GM18951 (cell line): ENCODE data around the gene AFF1.
"Not testable (repeated sequence)": the region's sequence is repeated elsewhere in the genome, so short reads cannot be mapped to it uniquely, and the experiment has no call there.

ENCODE experiments used
- POLR2A ChIP-seq: IDR thresholded peaks from 4 replicates; pipeline ENCODE4 v1.6.1; 2011; ENCODE audit warnings: mild to moderate bottlenecking; ENCODE audit not compliant: insufficient read length, insufficient read depth; ENCODE audit errors: extremely low read depth
- in situ Hi-C: fragments of 300-500 bp; cut with MboI; formaldehyde crosslinking; loops from one replicate; pipeline ENCODE4 v1.12.0; 2022; ENCODE audit warnings: low sequenced_read_pairs, mixed read lengths, inconsistent platforms; ENCODE audit not compliant: unreplicated experiment

AFF1 gene

DNA sequence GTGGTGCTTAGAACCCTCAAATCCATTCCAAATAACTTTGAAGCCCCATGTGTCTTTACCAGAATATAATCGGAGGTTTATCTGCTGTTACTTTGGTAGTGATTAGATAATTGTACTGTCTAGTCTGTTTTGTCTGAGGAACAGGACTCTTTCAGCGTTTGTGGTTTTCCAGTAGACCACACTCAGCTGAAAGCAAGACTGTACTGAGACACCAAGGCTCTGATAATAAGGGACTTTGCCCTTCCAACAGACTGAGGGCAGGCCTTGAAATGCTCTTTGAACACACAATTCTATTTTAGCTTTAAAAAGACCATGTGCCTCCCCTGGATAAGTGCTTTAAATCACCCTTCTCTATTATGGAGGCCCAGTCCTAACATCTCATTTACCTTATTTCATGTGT is 209.5 kb downstream of the AFF1 start:
- TF ChIP-seq POLR2A = no peak
- in situ Hi-C loops = no loop called here

DNA sequence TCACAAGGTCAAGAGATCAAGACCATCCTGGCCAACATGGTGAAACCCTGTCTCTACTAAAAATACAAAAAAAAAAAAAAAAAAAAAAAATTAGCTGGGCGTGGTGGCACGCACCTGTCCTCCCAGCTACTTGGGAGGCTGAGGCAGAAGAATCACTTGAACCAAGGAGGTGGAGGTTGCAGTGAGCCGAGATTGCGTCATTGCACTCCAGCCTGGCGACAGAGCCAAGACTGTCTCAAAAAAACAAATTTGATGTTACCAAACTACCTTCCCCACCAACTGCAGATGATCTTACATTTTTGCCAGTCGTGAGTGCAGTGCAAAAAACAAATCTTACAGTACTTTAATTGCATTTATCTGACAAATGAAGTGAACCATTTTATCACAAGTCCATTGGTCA is 211.1 kb downstream of the AFF1 start:
- in situ Hi-C loops = not testable (repeated sequence)

DNA sequence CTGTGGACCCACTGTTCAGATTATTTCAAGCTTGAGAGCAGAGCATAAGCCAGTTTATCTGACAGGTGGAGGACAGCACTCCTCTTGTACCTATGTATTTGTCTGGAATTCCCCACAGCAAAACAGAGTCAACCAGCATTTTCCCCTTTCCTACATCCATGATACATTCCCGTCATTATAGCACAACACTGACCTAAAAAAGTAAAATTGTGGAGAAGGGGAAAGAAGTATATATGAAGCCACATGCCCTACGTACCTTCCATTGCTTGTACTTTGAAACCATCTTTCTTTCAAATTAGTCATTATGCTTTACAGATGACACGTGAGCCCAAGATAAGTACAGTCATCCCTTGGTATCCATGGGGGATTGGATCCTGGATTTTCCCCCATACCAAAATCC is 212.3 kb downstream of the AFF1 start:
- in situ Hi-C loops = no loop called here
- TF ChIP-seq POLR2A = no peak

DNA sequence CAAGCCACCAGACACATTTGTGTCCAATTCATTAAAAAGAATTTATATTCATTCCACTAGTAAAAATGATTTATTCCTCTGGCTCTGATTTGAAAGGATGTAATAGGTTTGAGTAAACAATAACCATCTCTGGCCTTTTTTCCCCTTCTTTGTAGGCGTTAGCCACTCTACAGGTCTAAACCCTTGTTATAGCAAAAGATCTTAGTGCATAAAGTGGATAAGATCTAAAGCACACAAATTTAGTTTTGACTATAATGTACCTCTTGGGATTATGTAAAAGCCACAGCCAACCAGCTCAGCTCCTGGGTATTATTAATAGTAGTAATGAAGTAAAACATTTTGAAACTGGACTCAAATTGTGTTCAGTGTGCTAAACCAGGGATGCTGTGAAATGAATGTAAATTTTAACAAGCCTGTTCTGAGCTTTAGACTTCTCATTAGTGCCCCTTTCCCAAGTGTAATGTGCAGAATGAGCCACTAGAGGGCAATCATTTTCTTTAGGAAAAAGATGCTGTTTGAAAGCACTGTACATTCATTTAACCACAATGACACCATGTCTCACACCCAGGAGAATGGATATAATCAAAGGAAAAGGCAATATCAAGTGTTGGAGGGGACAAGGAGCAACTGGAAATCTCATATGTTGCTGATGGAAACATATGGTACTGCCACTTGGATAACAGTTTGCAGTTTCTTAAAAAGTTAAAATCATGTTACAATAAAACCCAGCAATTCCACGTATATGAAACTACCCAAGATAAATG is 215.9 kb downstream of the AFF1 start:
- in situ Hi-C loops = loop anchor here (10.0 kb wide), 1 partner anchor 84 kb away; no protein-coding TSS in a partner anchor
- TF ChIP-seq POLR2A = no peak

DNA sequence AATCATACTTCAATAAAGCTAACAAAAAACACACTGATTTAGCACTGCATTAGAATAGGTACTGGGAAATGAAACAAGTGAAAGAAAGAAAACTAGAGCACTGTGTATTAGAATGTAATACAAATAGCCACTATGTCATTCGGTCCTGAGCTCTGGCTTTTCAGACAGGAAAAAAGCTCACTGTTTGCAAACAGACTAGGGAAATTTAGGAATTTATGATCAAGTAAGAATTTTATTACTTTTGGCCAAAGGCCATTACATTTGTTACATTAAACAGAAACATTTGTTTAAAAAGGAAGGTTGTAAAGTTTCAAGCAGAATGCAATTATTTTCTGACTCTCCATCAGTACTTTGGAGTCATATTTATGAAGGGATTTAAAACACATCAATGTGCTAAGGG is 216.9 kb downstream of the AFF1 start:
- in situ Hi-C loops = loop anchor here (10.0 kb wide), 1 partner anchor 83 kb away; no protein-coding TSS in a partner anchor
- TF ChIP-seq POLR2A = no peak

DNA sequence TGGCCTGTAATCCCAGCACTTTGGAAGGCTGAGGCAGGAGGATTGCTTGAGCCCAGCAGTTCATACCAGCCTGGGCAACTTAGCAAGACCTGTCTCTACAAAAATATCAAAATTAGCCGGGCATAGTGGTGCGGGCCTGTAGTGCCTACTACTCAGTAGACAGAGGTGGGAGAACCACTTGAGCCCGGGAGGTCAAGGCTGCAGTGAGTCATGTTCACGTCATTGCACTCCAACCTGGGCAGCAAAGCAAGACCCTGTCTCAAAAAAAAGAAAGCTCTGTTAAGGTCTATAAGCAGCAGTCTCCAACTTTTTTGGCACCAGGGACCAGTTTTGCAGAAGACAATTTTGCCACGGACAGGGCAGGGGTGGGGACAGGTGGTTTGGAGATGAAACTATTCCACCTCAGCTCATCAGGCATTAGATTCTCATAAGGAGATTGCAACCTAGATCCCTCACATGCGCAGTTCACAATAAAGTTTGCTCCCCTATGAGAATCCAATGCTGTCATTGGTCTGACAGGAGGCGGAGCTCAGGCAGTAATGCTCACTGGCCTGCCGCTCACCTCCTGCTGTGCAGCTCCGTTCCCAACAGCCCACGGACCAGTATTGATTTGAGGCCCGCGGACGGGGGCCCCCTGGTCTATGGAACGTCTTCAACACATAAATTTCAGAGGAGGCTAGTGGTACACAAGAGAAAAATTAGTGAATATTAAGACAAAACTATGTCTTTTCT is 217.7 kb downstream of the AFF1 start:
- no peak for TF ChIP-seq POLR2A
- in situ Hi-C loops = loop anchor here (10.0 kb wide), 1 partner anchor 82 kb away; no protein-coding TSS in a partner anchor

DNA sequence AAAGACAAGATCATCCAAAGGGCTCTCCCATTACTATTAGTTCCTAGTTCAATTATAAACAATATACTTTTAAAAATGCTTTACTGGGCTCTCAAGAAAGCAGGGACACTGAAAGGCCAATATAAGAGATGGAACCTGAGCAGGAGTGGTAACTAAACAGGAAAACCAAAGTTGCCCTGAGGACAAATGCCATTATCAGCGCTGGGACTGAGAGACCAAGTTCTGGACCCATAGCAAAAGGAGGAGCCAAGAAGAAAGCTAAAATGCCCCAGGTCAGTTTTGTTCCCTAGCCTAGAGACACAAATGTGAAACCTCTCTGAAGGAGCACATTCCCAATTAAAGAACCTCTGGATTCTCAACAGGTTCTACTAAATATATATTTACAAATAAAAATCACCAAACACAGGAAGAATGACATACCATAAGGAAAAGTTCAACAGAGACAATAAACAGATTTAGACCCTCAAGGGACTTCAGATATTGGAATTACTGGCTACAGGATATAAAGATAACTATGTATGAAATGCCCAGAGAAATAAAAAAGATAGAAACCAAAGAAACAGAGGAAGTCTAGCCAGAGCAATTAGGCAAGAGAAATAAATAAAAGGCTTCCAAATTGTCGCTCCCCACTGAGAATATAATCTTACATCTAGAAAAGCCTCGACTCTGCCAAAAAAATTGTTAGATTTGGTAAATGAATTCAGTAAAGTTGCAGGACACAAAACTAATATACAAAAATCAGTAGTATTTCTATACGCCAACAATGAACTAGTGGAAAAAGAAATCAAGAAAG is 218.5 kb downstream of the AFF1 start:
- in situ Hi-C loops = loop anchor here (10.0 kb wide), 1 partner anchor 82 kb away; no protein-coding TSS in a partner anchor
- no peak for TF ChIP-seq POLR2A

DNA sequence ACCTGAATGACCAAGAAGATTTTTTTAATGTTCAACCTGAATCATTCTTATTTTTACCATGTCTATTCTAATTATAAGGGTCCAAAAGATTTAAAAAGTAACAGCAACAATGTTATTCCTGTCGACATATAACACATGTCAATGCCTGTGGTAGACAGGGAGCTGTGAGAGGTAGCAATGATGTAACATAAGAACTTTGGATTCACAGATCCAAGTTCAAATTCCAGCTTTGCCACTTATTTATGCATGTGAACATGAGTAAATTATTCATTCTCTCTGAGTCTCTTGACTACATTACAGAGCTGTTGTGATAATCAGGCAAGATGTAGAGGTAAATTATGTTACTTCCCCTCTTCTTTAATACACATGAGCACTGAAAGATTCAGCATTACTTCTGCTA is 231.1 kb downstream of the AFF1 start:
- no peak for TF ChIP-seq POLR2A
- in situ Hi-C loops = no loop called here

DNA sequence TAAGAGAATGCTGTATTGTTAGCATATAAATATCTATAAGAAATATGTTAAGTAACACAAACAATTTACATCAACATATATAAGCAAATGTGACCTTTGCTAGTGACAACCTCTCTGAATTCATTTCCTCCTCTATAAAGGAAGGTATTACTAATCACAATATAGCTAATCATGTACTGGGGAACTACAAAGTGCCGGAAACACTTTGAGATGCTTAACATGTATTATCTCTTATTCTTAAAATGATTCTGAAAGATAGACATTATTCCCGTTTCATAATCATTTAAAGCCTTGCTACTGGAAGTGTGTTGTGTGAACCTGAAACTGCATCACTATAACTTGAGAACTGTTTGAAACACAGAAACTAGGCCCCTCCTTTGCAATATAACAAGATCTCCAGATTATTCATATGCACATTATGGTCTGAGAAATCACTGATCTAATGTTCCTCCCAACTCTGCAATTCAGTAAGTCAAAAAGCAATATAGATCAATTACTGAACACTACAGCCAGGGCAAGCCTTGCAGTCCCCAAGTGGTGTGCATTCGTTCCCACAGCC is 231.6 kb downstream of the AFF1 start:
- TF ChIP-seq POLR2A = no peak
- in situ Hi-C loops = no loop called here

DNA sequence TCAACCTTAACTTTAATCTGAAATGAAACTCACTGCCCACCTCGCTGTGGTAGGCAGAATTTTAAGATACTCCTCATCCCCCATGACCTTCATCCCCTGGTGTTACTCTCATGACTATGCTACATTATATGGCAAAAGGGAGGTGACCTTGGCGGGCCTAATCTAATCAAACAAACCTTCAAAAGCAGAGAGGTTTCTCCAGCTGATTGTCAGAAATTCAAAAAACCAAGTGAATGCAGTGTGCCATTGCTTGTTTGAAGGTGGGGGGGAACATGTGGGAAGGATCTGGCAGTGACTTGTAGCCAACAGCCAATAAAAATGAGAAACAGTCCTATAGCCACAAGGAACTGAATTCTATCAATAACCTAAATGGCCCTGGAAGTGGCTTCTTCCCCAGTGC is 237.1 kb downstream of the AFF1 start:
- in situ Hi-C loops = no loop called here
- no peak for TF ChIP-seq POLR2A

DNA sequence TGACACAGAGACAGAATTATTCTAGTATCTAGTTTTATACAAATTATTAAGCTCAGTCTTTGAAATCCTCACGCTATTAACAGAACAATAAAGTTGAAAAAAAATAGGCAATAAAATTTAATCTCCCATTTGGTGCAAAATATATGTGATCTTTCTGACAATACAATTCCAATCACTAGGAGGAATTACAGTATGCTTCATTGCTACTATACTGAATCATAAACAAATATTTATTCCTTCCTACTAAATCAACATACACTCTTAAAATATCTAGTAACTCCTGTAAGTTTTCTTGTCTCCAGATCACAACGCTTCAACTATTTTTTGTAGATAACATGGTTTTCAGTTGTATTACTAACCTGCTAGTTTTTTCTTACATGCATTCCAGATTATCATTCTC is 239.9 kb downstream of the AFF1 start:
- no peak for TF ChIP-seq POLR2A
- in situ Hi-C loops = no loop called here

DNA sequence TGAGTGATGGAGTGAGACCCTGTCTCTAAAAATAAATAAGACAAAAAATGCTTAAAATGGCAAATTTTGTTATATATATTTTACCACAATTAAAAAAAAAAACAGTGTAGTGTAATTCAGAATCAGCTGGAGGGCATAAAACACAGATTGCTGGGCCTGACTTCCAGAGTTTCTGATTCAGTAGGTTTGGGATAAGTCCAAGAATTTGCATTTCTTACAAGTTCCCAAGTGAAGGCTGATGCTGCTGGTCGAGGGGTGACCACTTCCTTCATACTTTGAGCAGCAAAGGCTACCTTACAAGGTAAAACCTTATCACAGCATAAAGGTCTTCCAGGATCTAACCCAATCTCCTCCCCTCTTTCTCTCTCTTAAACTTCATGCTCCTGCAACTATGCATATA is 244.9 kb downstream of the AFF1 start:
- TF ChIP-seq POLR2A = no peak
- in situ Hi-C loops = no loop called here

DNA sequence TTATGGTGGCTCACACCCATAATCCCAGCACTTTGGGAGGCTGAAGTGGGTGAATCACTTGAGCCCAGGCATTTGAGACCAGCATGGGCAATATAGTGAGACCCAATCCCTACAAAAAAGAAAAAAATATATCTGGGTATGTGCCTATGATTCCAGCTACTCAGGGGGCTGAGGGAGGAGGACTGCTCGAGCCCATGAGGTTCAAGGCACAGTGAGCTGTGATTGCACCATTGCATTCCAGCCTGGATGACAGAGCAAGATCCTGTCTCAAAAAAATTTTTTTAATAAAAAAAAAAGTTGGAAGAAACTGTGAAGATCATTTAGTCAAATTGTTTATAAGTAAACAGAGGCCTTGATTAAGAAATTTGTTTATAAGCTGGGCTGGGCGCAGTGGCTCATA is 246.0 kb downstream of the AFF1 start:
- TF ChIP-seq POLR2A = no peak
- in situ Hi-C loops = no loop called here
